SK-N-SH (cell line): ENCODE measurements around the gene C9. TPM values are rescaled to one million over a fixed set of nuclear protein-coding genes. Genes with fewer than 3 reads are reported as not detected.

Experiments
- CTCF ChIA-PET: fragments of 300-600, 350-600 bp; formaldehyde crosslinking; extraction: SDS; loops from one replicate; lab custom pipeline; 2021; lab: Yijun Ruan, JAX
- POLR2A ChIA-PET: fragments of 350-600 bp; sonication (Branson Sonifier 250); formaldehyde crosslinking; extraction: SDS; loops from one replicate; lab custom pipeline; 2020; ENCODE audit warnings: antibody characterized with exemption, inconsistent platforms; lab: Yijun Ruan, JAX
- DNase-seq: peaks from one replicate; pipeline ENCODE4 v3.0.0; 2012
- H2AFZ ChIP-seq: fragments of 200-600 bp; sonication (generic); 2 replicates; pipeline ENCODE4 v1.8.1; 2016; ENCODE audit warnings: antibody characterized with exemption, mild to moderate bottlenecking, low read depth
- H3F3A ChIP-seq: fragments of 200-600 bp; sonication (generic); replicated peaks from 2 replicates; pipeline ENCODE3; 2016; ENCODE audit warnings: antibody characterized with exemption, mild to moderate bottlenecking; ENCODE audit not compliant: insufficient read depth
- H3K27ac ChIP-seq, 2 experiments: fragments of 200-500 bp in 1 of 2; fragments of 200-600 bp in 1 of 2; sonication (Bioruptor generic) in 1 of 2; sonication (generic), shearing (Covaris generic) in 1 of 2; 2 replicates each; pipeline versions ENCODE4 v1.5.1 to v1.6.1; 2014 to 2016; ENCODE audit warnings: low read depth in 2 of 2, inconsistent platforms in 1 of 2, low read length in 1 of 2, mild to moderate bottlenecking in 1 of 2, mixed read lengths in 1 of 2
- H3K27me3 ChIP-seq: fragments of 200-600 bp; sonication (generic), shearing (Covaris generic); 2 replicates; pipeline ENCODE4 v1.6.1; 2016; ENCODE audit warnings: mixed run types; ENCODE audit not compliant: insufficient read depth
- H3K36me3 ChIP-seq, 2 experiments: fragments of 200-500 bp in 1 of 2; fragments of 200-600 bp in 1 of 2; sonication (Bioruptor generic) in 1 of 2; sonication (generic) in 1 of 2; replicated peaks in 1 of 2; 2 replicates each; pipeline versions ENCODE3 to v1.5.1; 2014 to 2016; ENCODE audit warnings: low read length in 1 of 2, mild to moderate bottlenecking in 1 of 2; ENCODE audit not compliant: insufficient read depth in 2 of 2, control insufficient read depth in 1 of 2
- H3K4me1 ChIP-seq, 2 experiments: fragments of 200-500 bp in 1 of 2; fragments of 200-600 bp in 1 of 2; sonication (Bioruptor generic) in 1 of 2; sonication (generic), shearing (Covaris generic) in 1 of 2; 2 replicates each; pipeline versions ENCODE4 v1.5.1 to v1.6.1; 2014 to 2016; ENCODE audit warnings: low read depth in 1 of 2, low read length in 1 of 2, mixed run types in 1 of 2; ENCODE audit not compliant: insufficient read depth in 2 of 2, control insufficient read depth in 1 of 2
- H3K4me2 ChIP-seq: fragments of 200-600 bp; sonication (generic), shearing (Covaris generic); 2 replicates; pipeline ENCODE4 v1.6.1; 2017; ENCODE audit warnings: mixed run types
- H3K4me3 ChIP-seq, 2 experiments: fragments of 200-500 bp in 1 of 2; fragments of 200-600 bp in 1 of 2; sonication (Bioruptor generic) in 1 of 2; sonication (generic), shearing (Covaris generic) in 1 of 2; 2 replicates each; pipeline versions ENCODE4 v1.5.1 to v1.8.1; 2014 to 2016; ENCODE audit warnings: low read depth in 2 of 2, inconsistent platforms in 1 of 2, low read length in 1 of 2, mild to moderate bottlenecking in 1 of 2, mixed read lengths in 1 of 2, moderate library complexity in 1 of 2
- H3K79me2 ChIP-seq: fragments of 200-600 bp; sonication (generic); 2 replicates; pipeline ENCODE4 v1.8.1; 2017; ENCODE audit warnings: mild to moderate bottlenecking; ENCODE audit not compliant: insufficient read depth
- H3K9ac ChIP-seq: fragments of 200-600 bp; sonication (generic); 2 replicates; pipeline ENCODE4 v1.6.1; 2017; ENCODE audit warnings: mixed run types
- H3K9me2 ChIP-seq: fragments of 200-600 bp; sonication (generic); 2 replicates; pipeline ENCODE4 v1.6.1; 2017; ENCODE audit warnings: mixed run types
- H3K9me3 ChIP-seq: fragments of 200-600 bp; sonication (generic); 2 replicates; pipeline ENCODE4 v1.6.1; 2017; ENCODE audit warnings: mixed run types, mild to moderate bottlenecking, moderate library complexity
- H4K20me1 ChIP-seq: fragments of 200-600 bp; sonication (generic); 2 replicates; pipeline ENCODE4 v1.6.1; 2017; ENCODE audit warnings: mild to moderate bottlenecking, mixed run types; ENCODE audit not compliant: insufficient read depth
- CHD2 ChIP-seq: fragments of 150-350 bp; IDR thresholded peaks from 2 replicates; pipeline ENCODE4 v1.6.1; 2018; ENCODE audit warnings: low read length; ENCODE audit not compliant: partially characterized antibody
- EZH2phosphoT487 ChIP-seq: fragments of 200-600 bp; sonication (generic); IDR thresholded peaks from 2 replicates; pipeline ENCODE4 v1.6.1; 2017; ENCODE audit warnings: low read depth, mixed run types, mild to moderate bottlenecking, antibody characterized with exemption, moderate library complexity, borderline replicate concordance
- FOSL2 ChIP-seq: IDR thresholded peaks from 2 replicates; pipeline ENCODE4 v1.4.0; 2012; ENCODE audit warnings: low read depth, mild to moderate bottlenecking, moderate library complexity, borderline replicate concordance
- FOXJ3 ChIP-seq: sonication (generic); formaldehyde crosslinking; IDR thresholded peaks from 2 replicates; pipeline ENCODE4 v1.5.1; 2020; ENCODE audit warnings: mild to moderate bottlenecking, missing genetic modification reagents
- GATA2 ChIP-seq: sonication (generic); formaldehyde crosslinking; IDR thresholded peaks from 2 replicates; pipeline ENCODE4 v1.5.0; 2020; ENCODE audit warnings: mild to moderate bottlenecking, missing genetic modification reagents
- JUND ChIP-seq: IDR thresholded peaks from 2 replicates; pipeline ENCODE4 v1.4.0; 2012
- MXI1 ChIP-seq: IDR thresholded peaks from 2 replicates; pipeline ENCODE4 v1.6.1; 2012; ENCODE audit warnings: mild to moderate bottlenecking, low read depth, low read length, improper control_type of control experiment
- NFIC ChIP-seq: IDR thresholded peaks from 2 replicates; pipeline ENCODE4 v1.4.0; 2012; ENCODE audit warnings: borderline replicate concordance
- PBX3 ChIP-seq: IDR thresholded peaks from 2 replicates; pipeline ENCODE4; 2012
- REST ChIP-seq: IDR thresholded peaks from 2 replicates; pipeline ENCODE4 v1.6.1; 2012; ENCODE audit warnings: mild to moderate bottlenecking, low read depth, low read length, moderate library complexity
- RXRA ChIP-seq: IDR thresholded peaks from 2 replicates; pipeline ENCODE4 v1.4.0; 2012; ENCODE audit warnings: low read depth, mild to moderate bottlenecking, borderline replicate concordance
- SMC3 ChIP-seq: IDR thresholded peaks from 2 replicates; pipeline ENCODE4 v1.6.1; 2012; ENCODE audit warnings: low read depth, low read length, improper control_type of control experiment
- YY1 ChIP-seq: IDR thresholded peaks from 2 replicates; pipeline ENCODE4 v1.4.0; 2012; ENCODE audit warnings: low read depth, mild to moderate bottlenecking
- ZBTB33 ChIP-seq: IDR thresholded peaks from 2 replicates; pipeline ENCODE4 v1.4.0; 2012; ENCODE audit warnings: low read depth, borderline replicate concordance
- WGBS: methylation state at CpG from one replicate; pipeline ENCODE4 v1.1.6; 2017; ENCODE audit warnings: low lambda C conversion rate; 5-methylcytosine and 5-hydroxymethylcytosine counted together
- polyA plus RNA-seq, 3 experiments: library from polyadenylated mRNA; depleted of rRNA; stranded (reverse); fragments of >200 nt; gene quantifications; 2 replicates each; pipeline ENCODE4 v1.2.3, GENCODE V29; 2012
- TF ChIP-seq, protein P1 (sequence below): fragments of 150-350 bp; IDR thresholded peaks from 2 replicates; pipeline ENCODE4 v1.6.1; 2017; ENCODE audit warnings: antibody characterized with exemption, low read length, low read depth, borderline replicate concordance
- TF ChIP-seq, protein P2 (sequence below): IDR thresholded peaks from 2 replicates; pipeline ENCODE4 v1.4.0; 2012; ENCODE audit warnings: low read depth, borderline replicate concordance

C9 gene
- polyA plus RNA-seq, 1 of the 3 experiments (the other 2 are of a cell fraction), result not detected

DNA sequence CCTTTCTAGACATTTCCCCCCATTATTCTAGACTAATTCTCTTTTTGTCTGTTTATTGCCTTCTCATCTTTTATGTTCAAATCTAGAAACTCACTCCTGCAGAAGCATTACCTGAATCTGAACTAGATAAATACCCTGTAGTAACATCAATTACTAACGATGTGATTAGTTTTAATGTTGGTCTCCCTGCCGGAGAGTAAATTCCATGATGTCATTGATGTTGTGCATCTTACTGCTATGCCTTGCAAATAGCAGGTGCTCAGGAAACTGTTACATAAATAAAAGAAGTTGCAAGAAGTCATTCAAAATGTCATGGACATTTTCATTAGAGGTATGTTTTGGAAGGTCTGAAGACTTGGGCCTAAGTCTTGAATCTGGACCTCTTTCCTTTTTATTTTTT lies 23.0 kb upstream of the C9 start:
- H4K20me1 ChIP-seq, result no peaks in the 10 kb centered on the region
- no peak overlapping the region for H3K4me3 ChIP-seq
- peaks cover 55 to 69% of the 10 kb centered on the region in 2 experiments for H3K36me3 ChIP-seq
- DNase-seq, result no peak
- H3K4me2 ChIP-seq, result no peak overlapping the region
- no peak overlapping the region for H3K9ac ChIP-seq
- TF ChIP-seq FOSL2 (no peak), ZBTB33 (no peak), REST (no peak), CHD2 (no peak), YY1 (no peak), GATA2 (CRISPR knock-in tag) (no peak), MXI1 (no peak), NFIC (no peak), PBX3 (no peak), EZH2phosphoT487 (no peak), RXRA (no peak), JUND (no peak), SMC3 (no peak), FOXJ3 (CRISPR knock-in tag) (no peak)
- TF ChIP-seq, protein P1, sequence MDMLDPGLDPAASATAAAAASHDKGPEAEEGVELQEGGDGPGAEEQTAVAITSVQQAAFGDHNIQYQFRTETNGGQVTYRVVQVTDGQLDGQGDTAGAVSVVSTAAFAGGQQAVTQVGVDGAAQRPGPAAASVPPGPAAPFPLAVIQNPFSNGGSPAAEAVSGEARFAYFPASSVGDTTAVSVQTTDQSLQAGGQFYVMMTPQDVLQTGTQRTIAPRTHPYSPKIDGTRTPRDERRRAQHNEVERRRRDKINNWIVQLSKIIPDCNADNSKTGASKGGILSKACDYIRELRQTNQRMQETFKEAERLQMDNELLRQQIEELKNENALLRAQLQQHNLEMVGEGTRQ, result no peak
- TF ChIP-seq, protein P2, sequence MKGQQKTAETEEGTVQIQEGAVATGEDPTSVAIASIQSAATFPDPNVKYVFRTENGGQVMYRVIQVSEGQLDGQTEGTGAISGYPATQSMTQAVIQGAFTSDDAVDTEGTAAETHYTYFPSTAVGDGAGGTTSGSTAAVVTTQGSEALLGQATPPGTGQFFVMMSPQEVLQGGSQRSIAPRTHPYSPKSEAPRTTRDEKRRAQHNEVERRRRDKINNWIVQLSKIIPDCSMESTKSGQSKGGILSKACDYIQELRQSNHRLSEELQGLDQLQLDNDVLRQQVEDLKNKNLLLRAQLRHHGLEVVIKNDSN, result no peak
- H2AFZ ChIP-seq, result no peak overlapping the region
- no peaks in the 10 kb centered on the region; a peak in 1 of 4 replicates for H3K4me1 ChIP-seq
- 4% methylated on average over 2 of the region's 2 CpGs for WGBS
- no peaks in the 10 kb centered on the region for H3K9me3 ChIP-seq
- H3K27me3 ChIP-seq, result no peaks in the 10 kb centered on the region
- H3F3A ChIP-seq, result no peaks in the 10 kb centered on the region
- H3K79me2 ChIP-seq, result no peaks in the 10 kb centered on the region
- ChIA-PET POLR2A (no interaction called here), CTCF (no interaction called here)
- H3K9me2 ChIP-seq, result no peaks in the 10 kb centered on the region
- H3K27ac ChIP-seq, result no peak overlapping the region
